GM04503 (cell line): Measurements from ENCODE around the gene SOX5.

Experiments
- DNase-seq: peaks from one replicate; pipeline ENCODE4 v3.0.0-alpha.2; 2012; ENCODE audit warnings: low read depth

The SOX5 gene

GRCh38 chr12:23949348-23950209, at the start of gene SOX5:
Gene SOX5, minus strand, starts transcription at chr12:23949670. Its CDS starts 69 bp downstream, at chr12:23949601.
- no peak for DNase-seq

- no peak for DNase-seq
Measured at GRCh38 chr12:23987046-23987445, 37.6 kb upstream of the SOX5 start.

GRCh38 chr12:23980826-23981225, 31.4 kb upstream of the SOX5 start:
- DNase-seq, result no peak

- DNase-seq, result no peak
Measured at GRCh38 chr12:23964812-23965211, 15.3 kb upstream of the SOX5 start.

GRCh38 chr12:23959826-23960225, 10.4 kb upstream of the SOX5 start:
- DNase-seq, result no peak

- no peak for DNase-seq
Measured at GRCh38 chr12:23954332-23954731, 4.9 kb upstream of the SOX5 start.

GRCh38 chr12:23952071-23952470, 2.6 kb upstream of the SOX5 start:
- no peak for DNase-seq

- no peak for DNase-seq
Measured at GRCh38 chr12:23950775-23951451, 1.4 kb upstream of the SOX5 start.

GRCh38 chr12:23950210-23950774, 822 bp upstream of the SOX5 start:
- DNase-seq, result no peak

GRCh38 chr12:23948291-23948690, 1.2 kb downstream of the SOX5 start:
- DNase-seq, result no peak

- DNase-seq, result no peak
Measured at GRCh38 chr12:23947395-23947794, 2.1 kb downstream of the SOX5 start.

GRCh38 chr12:23945249-23945648, 4.2 kb downstream of the SOX5 start:
- no peak for DNase-seq

- no peak for DNase-seq
Measured at GRCh38 chr12:23944067-23944466, 5.4 kb downstream of the SOX5 start.

GRCh38 chr12:23942841-23943240, 6.6 kb downstream of the SOX5 start:
- no peak for DNase-seq

- no peak for DNase-seq
Measured at GRCh38 chr12:23941780-23942179, 7.7 kb downstream of the SOX5 start.

- DNase-seq, result no peak
Measured at GRCh38 chr12:23938422-23938821, 11.0 kb downstream of the SOX5 start.

- DNase-seq, result no peak
Measured at GRCh38 chr12:23931176-23931575, 18.3 kb downstream of the SOX5 start.

GRCh38 chr12:23930599-23930998, 18.9 kb downstream of the SOX5 start:
- no peak for DNase-seq

- DNase-seq, result no peak
Measured at GRCh38 chr12:23929906-23930305, 19.6 kb downstream of the SOX5 start.

- DNase-seq, result no peak
Measured at GRCh38 chr12:23927907-23928306, 21.6 kb downstream of the SOX5 start.

GRCh38 chr12:23921099-23921856, 28.2 kb downstream of the SOX5 start:
- no peak for DNase-seq

GRCh38 chr12:23911574-23911973, 37.9 kb downstream of the SOX5 start:
- no peak for DNase-seq
